ENCODE data around the gene NSD1.

The NSD1 gene

DNA sequence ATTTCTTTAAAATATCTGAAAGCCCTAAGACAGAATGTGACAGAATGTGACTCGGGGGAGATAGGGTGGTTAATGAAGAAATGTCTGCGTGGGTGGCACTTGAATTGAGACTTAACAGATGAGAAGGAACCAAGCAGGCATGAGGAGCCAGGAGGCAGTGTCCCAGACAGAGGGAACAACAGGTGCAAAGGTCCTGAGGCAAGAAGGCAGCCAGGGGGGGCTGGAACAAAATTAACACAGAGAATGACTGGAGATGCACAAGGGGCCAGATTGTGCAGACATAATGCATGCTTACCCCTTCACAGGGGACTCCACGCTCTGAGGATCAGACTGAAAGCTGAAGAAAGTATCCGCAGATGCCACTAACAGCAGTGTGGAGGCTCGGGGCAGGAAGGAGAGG lies 216.2 kb downstream of the NSD1 start:
- DNase-seq (ENCODE audit: low read depth in 2 of 2) = no peak

Data from fibroblast of skin of left biceps (primary cell).